ENCODE measurements around the gene OLA1.
A peak's percentile ranks its signal among the peaks of the same experiment; 100 is the strongest.

Gene OLA1

DNA sequence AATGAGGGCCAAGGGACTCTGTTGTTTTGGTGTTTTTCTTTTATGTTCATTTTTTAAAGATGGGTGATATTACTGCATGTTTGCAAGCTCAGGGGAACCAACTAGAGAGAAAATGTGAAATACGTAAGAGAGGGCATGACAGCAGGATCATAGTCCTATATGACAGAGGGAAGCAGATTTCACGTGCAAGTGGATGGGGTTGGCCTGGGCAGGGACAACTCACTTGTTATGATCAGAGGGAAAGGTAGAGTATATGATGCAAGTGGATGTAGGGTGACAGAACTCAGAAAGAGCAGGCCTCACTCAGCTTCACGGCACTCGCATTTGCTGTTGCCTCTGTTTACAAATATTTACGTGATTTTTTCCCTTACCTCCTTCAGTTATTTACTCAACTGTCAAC, 67.0 kb downstream of the OLA1 start:
- intact Hi-C loops (cut with DNase I): no loop called here
- DNase-seq: no peak

DNA sequence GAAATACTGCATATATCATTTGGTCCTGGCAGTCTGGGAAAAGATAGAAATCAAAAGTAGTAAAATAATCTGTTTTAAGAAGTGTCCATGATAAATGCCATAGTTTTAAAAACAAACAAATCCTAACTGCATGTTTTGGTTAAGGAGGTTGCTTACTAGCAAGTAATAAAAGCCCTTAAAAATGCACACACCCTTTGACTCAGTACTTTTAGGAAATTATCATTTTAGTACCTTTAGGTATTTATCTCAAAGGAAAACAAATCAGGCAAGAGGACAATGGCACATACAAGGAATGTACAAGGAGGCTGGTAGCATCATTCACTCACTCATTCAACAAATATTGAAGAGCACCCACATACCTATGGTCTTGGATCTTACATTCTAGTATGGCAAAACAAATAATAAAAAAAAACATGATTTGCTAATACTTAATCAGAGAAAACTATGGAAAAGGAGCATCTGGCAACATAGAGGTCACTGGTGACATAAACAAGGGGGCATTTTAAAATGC, 67.6 kb downstream of the OLA1 start:
- intact Hi-C loops (cut with DNase I): no loop called here
- no peak for DNase-seq

DNA sequence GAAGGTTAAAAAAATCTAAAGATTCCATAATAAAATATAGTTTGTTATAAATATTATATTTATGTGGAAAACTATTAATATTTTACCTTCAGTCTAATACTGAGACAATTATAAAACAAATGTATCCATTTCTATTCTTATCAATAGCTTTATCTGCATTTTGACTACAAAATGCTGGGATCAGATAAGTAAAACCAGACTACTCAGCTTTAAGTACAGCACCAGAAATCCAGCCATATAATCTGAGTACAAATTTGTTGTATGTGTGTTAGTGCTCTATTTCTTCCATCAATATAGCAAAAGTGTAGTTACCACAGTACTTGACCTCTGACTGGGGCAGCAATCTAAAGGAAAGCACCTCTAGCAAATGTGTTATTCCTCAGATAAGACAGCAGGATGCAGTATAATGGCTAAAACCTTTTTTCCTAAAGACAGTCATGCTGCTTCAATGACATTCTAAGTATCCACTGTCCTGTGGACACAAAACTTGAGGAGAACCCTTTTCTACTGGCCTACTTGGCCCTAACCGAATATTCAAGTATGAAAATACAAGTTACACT, 68.1 kb downstream of the OLA1 start:
- intact Hi-C loops (cut with DNase I): no loop called here
- DNase-seq: no peak

DNA sequence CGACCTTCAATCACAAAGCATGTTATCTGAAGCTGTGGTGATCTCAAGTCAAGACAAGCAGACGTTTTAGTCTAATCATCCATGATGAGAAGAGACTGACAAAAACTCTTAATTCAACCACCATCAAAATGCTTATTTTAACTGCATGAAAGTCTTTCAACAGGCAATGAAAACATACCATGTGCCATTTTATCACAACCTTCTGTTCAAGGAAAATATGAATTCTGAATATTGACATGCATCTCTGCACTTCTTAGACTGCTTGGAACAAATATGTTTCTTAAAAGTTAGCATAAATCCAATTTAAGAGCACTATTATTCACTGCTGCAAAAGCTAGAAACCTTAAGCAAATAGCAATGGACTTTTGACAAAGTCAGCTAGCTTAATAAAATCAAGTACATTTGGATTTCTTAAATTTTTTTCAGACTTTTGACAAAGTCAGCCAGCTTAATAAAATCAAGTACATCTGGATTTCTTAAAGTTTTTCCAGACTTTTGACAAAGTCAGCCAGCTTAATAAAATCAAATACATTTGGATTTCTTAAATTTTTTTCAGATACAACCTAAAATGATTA, 70.9 kb downstream of the OLA1 start:
- no peak for DNase-seq
- intact Hi-C loops (cut with DNase I): no loop called here

DNA sequence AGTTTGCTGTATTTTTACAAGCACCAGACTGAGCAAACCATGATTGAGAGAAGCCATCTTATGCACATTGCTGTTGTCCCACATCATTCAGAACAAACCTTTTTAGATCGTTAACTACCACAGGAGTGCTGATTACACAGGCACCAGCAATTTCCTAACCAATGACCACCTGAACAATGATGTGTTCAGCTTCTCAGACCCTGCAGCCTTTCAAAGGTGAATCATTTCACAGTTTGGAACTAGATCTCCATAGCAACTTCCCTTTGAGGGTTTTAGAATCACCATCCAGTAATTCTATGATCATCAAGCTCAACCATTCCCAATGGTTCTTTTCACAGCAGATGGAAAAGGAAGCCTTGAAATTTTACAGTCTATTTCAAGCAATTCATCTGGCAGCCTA, 71.4 kb downstream of the OLA1 start:
- intact Hi-C loops (cut with DNase I): no loop called here
- DNase-seq: no peak

DNA sequence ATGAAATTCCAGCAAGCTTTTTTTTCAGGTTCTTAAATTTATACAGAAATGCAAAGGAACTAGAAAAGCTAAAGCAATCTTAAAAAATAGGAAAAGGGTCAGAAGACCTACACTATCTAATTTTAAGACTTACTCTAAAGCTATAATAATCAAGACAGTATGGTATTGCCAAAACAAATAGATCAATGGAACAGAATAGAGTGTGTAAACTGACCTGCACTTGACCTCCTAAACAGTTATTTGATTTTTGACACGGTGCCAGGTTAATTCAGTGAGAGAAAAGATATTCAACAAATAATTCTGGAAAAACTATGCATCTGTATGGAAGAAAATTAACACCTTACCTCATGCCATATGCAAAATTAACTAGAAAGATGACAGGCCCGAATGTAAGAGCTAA, 73.6 kb downstream of the OLA1 start:
- intact Hi-C loops (cut with DNase I): no loop called here

DNA sequence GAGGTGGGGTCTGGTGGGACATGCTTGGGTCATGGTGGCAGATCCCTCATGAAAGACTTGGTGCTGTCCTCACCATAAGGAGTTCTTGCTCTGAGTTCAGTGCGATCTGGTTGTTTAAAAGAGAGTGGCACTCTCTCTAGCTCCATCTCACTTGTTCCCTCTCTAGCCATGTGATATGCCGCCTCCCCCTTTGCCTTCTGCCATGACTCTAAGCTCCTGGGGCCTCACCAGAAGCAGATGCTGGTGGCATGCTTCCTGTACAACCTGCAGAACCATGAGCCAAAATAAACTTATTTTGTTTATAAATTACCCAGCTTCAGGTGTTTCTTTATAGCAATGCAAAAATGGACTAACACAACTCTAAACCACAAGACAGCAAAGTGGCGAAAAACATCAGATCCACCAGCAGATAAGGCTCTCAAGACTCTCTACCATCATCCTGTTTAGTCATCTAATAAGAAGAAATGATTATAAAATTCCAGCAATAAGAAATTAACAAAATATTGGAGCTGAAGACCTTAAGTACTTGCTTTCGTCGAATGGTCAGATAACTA, 75.5 kb downstream of the OLA1 start:
- no peak for DNase-seq
- intact Hi-C loops (cut with DNase I): no loop called here

More for the DNA sequence above, 73.6 kb downstream of the OLA1 start:
- DNase-seq: no peak

DNA sequence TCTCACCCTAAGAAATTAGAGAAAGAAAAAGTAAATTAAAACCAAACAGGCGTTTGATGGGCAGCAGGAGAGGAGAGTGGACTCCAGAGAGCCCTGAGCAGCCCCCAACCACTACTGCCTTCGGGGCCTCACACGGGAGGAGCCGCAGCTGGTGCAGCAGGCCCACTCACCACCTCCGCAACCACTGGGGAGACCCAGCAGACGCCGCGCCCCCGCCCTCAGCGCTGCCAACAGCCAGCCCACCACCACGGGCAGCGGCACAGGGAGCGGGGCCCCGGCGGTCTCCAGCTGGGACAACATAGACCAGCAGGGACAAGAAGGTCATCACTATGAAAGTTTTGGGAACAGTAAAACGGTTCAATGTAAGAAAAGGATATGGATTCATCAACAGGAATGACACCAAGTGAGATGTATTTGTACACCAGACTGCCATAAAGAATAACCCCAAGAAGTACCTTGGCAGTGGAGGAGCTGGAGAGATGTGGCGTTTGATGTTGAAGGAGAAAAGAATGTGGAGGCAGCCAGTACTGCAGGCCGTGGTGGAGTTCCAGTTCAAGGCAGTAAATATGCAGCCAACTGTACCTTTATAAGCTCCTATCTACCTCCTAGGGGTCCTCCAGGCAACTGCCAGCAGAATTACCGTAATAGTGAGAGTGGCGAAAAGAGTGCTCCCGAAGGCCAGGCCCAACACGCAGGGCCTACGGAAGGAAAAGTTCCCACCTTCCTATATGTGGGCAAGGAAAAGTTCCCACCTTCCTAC, 76.5 kb downstream of the OLA1 start:
- intact Hi-C loops (cut with DNase I): no loop called here
- DNase-seq: peak in 1 of 10 donors; percentile 72

DNA sequence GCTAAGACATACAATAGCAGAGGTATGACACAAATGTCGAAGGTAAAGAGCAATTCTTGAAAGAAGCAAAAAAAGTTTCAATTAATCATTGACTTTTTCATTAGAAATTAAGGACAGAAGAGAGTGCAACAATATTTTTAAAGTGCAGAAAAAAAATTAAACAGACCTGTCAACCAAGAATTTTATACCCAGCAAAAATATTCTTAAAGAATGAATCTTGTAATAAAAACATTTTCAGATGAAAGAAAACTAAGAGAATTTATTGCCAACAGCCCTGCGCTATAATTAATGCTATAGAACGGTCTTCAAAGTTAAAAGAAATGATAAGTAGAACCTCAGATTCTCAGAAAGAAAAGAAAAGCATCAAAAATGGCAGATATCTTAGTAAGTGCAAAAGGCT, 79.0 kb downstream of the OLA1 start:
- DNase-seq: no peak
- intact Hi-C loops (cut with DNase I): no loop called here

DNA sequence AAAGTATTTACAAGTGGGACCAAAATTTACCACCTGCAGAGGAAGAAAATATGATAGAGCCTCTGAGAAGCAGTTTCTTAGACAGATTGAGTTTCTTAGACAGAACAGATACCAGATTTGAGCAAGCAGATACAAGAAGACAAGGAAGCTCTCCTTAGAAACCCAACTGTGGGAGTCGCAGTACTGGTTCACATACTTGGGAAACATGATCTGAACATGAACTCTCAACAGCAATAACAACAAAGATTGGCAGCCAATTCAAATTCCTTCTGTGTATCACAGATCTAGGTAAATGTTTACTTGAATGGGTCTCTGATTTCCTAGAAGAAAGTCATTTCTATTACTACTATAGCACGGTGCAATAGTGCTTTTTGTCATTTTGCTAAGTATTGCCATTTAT, 82.1 kb downstream of the OLA1 start:
- DNase-seq: no peak
- intact Hi-C loops (cut with DNase I): no loop called here

DNA sequence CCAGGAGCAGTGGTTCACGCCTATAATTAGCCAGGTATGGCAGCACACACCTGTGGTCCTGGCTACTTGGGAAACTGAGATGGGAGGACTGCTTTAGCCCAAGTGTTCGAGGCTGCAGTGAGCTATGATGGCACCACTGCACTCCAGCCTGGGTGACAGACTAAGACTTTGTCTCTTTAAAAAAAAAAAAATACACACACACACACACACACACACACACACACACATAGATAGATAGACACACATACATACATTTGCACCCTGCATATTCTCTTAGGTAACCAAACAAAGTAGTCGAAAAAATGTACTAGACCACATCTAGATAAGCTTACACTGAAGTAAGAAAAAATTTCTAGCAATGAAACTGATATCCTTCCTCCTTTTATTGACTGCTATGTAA, 86.8 kb downstream of the OLA1 start:
- intact Hi-C loops (cut with DNase I): no loop called here
- no peak for DNase-seq

DNA sequence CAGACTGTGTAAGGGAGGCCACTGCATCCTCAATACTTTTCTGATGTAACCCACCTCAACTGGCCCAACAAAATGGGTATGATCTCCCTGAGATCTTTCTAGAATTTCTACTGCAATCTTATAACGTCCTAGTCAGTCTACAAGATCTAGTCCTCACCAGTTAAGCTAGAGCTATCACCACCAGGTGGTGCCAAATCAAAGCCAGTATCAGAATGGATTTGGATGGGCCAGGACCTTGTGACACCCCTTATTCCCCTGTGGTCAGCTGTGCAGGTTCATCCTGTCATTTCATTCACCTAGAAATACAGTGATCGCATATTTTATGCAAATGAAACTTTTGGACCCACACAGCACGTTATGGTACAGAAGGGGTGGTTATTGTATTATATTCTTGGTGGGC, 90.3 kb downstream of the OLA1 start:
- intact Hi-C loops (cut with DNase I): loop anchor here (5.0 kb wide), 1 partner anchor 184 kb away; no protein-coding TSS in a partner anchor
- DNase-seq: peak in 1 of 10 donors; percentile 32

DNA sequence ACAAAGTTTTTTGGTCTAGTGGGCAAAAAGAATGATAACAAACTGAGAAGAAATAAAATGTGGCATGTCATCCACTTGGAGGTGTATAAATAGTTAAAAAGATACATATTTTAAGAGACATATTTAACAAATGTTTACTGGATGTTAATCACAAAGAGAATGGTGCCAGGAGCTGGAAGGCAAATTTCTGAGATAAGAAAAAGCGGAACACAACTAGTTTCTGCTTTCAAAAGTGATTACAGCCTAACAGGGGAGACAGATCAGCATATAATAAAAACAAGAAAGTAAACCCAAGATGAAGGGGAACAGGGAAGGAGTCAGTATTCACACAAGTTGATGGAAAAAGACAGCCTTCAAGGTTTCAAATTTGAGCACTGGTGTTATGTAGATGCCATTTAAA, 91.3 kb downstream of the OLA1 start:
- no peak for DNase-seq
- intact Hi-C loops (cut with DNase I): loop anchor here (5.0 kb wide), 1 partner anchor 185 kb away; no protein-coding TSS in a partner anchor

DNA sequence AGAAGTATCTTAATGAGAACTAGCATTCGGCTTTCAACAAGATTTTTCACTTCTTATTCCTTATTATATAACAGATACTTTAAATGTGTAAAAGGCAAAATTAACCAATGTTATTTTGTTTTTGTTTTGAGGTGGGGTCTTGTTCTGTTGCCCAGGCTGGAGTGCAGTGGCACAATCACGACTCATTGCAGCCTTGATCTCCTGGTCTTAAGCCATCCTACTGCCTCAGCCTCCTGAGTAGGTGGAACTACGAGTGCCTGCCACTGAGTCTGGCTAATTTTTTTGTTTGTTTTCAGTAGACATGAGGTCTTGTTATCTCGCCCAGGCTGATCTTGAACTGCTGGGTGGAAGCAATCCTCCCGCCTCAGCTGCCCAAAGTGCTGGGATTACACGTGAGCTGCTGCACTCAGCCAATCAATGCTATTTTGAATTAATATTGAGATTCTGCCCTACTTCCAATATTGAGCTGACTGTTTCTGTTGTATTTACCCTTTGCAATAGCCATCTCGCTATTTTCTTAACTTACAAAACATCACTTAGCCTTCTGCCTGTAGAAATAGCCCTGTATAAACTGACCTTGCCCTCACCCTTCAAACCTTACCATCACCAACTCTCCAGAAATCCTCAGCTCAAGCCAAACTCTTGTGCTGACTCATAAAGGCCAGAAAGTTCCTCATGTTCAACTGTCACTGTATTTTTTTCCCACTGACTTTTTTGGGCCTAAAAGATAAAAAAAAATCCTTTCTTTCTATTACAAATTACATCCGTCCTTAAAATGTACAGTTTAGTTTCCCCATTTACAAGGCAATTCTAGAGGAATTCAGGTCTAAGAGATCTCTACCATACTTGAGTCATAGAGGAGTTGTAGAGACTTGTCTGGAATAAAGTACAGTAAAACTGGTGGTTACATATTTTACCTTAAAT, 94.3 kb downstream of the OLA1 start:
- DNase-seq: no peak
- intact Hi-C loops (cut with DNase I): no loop called here

DNA sequence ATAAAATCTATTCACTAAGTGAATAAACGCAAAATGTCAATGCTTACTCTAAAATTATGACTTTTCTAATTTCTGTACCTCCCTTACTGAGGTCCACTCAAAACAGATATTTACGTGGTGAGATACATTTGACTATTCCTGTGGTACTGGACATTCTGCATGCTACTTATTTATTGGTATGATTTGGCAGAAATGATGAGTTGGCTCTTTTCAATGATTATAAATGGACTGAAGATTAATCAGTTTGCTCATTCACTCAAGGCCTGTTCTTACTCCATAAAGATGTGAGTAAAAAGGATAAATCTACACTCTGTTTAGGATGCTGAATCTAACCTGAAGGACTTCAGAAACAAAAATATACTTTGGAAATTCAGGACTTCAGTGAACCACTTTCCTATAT, 98.8 kb downstream of the OLA1 start:
- intact Hi-C loops (cut with DNase I): no loop called here
- no peak for DNase-seq

DNA sequence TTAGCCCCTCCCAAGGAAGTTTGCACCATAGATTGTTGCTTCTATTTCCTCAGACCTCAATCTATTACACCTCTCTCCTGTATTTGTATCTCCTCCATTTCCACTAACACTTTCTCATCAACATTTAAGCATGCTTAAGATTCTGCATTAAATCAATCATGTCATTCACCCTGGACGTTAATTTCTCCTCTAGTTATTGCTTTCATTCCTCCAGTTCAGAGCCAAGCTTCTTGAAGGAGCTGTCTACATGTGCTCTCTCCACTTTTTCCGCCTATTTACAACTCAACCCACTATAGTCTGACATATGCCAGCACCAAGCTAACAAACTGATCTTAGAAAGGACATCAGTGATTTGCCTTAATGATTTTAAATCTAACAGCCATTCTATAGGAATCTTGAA, 99.5 kb downstream of the OLA1 start:
- DNase-seq: no peak
- intact Hi-C loops (cut with DNase I): no loop called here

DNA sequence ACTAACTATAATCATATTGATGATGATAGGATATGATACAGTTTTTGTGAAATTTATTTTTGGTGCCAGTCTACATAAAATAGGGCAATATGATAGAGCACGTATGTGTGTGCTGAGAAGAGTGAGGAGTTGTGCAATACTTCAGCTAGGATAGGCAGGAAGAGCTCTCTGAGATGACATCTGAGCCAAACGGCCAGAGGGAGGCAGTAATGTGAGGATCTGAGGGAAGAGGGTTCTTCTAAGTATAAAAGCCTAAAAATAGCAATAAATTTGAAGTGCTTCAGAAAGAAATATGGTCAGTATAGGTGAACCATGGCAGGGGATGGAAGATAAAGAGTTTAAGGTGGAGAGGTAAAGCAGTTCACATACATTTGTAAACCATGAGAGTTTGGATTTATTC, 102.5 kb downstream of the OLA1 start:
- DNase-seq: no peak
- intact Hi-C loops (cut with DNase I): no loop called here

DNA sequence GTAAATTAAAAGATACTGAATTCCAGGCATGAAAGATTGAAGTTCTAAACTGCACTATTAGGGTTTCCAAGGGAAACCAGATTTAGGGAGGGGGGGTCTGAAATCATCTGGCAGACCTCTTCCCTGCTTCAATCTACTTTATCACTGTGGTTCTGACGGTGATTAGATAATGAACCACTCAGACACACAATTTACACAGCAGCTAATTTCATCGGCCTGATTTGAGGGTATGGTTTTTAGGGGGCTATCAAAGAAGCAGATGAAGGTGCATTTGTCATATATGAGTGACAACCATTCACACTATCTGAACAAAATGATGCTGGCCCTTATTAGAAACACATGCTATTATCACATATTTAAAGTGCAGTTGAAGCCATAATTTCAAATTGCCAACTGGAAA, 106.0 kb downstream of the OLA1 start:
- no peak for DNase-seq
- intact Hi-C loops (cut with DNase I): no loop called here

DNA sequence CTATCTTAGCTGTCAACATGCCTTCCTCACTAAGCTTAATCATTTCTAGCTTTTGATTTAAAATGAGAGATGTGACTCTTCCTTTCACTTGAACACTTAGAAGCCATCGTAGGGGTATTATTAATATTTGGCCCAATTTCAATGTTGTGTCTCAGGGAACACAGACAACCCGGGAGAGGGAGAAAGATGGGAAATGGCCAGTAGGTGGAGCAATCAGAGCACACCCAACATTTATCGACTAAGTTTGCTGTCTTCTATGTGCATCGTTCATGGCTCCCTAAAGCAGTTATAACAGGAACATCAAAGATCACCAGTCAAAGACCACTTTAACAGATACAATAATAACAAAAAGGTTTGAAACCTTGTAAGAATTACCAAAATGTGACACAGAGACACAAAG, 110.2 kb downstream of the OLA1 start:
- no peak for DNase-seq
- intact Hi-C loops (cut with DNase I): no loop called here

DNA sequence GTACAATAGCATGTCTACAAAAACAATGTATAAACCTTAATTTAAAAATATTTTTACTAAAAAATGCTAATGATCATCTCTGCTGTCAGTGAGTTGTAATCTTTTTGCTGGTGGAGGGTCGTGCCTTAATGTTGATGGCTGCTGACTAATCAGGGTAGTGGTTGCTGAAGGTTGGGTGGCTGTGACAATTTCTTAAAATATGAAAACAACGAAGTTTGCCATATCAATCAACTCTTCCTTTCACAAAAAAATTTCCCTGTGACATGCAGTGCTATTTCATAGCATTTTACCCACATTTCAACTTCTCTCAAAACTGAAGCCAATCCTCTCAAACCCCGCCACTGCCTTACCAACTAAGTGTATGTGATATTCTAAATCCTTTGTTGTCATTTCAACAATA, 112.4 kb downstream of the OLA1 start:
- no peak for DNase-seq
- intact Hi-C loops (cut with DNase I): no loop called here

DNA sequence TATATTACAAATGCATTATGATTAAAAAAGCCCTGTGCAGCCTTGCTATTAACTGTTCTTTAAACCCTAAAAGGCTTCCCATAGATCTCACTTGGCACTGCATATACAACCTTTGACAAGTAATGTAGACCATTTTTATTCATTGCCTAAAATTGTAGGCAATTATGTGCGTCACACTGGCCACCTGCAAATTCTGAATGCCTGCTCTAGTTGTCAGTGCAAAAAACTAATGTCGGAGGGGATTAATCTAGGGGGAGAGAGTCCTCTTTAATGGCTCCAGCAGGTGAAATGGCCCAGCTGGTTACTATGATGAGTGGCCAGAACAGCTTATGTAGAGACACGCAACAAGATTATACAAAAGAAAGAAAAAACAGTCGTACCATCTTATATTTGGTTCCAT, 123.2 kb downstream of the OLA1 start:
- intact Hi-C loops (cut with DNase I): no loop called here
- no peak for DNase-seq
